ENCODE results near the gene ADIRF. TPM values are rescaled to one million over a fixed set of nuclear protein-coding genes. Genes with fewer than 3 reads are reported as not detected.

Gene ADIRF
- polyA plus RNA-seq, 1 donor from 2014 or later: not detected

GRCh38 chr10:86940677-86941076, 27.6 kb upstream of the ADIRF start:
- Histone ChIP-seq H3F3A (ENCODE audit: insufficient read depth, low read length, poor library complexity, severe bottlenecking) (no peaks in the 10 kb centered on the region), H3K27me3 (ENCODE audit: insufficient read depth, low read depth, low read length) (no peaks in the 10 kb centered on the region), H3K27ac (ENCODE audit: low read length) (no peak overlapping the region), H4K20me1 (ENCODE audit: insufficient read depth) (no peaks in the 10 kb centered on the region), H3K4me2 (ENCODE audit: low read length) (no peak overlapping the region), H3K36me3 (ENCODE audit: insufficient read depth, low read length) (no peaks in the 10 kb centered on the region), H3K4me3 (ENCODE audit: low read length) (no peak overlapping the region), H2AFZ (ENCODE audit: low read depth, low read length) (no peak overlapping the region), H3K9me2 (ENCODE audit: insufficient read depth, low read length) (no peaks in the 10 kb centered on the region), H3K9me3 (ENCODE audit: low read length) (no peaks in the 10 kb centered on the region), H3K79me2 (replicated peaks; ENCODE audit: insufficient read depth, low read length) (no peaks in the 10 kb centered on the region), H3K9ac (ENCODE audit: low read length) (no peak overlapping the region)
- TF ChIP-seq EP300 (conservative IDR thresholded peaks at IDR 0.05; ENCODE audit: poor library complexity, severe bottlenecking): no peak
- no peak for TF ChIP-seq POLR2AphosphoS5 (IDR thresholded peaks at IDR 0.05)
- no peak for TF ChIP-seq EZH2 (IDR thresholded peaks at IDR 0.05; ENCODE audit: borderline replicate concordance, insufficient read depth, low read length, poor library complexity, severe bottlenecking)
- TF ChIP-seq RAD21 (conservative IDR thresholded peaks at IDR 0.05): no peak
- no peak for TF ChIP-seq MXI1 (conservative IDR thresholded peaks at IDR 0.05; ENCODE audit: poor library complexity, severe bottlenecking)
- TF ChIP-seq SMC3 (conservative IDR thresholded peaks at IDR 0.05; ENCODE audit: poor library complexity): no peak
- TF ChIP-seq TAF1 (IDR thresholded peaks at IDR 0.05; ENCODE audit: low read depth): no peak
- TF ChIP-seq CTCF (IDR thresholded peaks at IDR 0.05; ENCODE audit: poor library complexity, severe bottlenecking): no peak
- no peak for TF ChIP-seq REST (IDR thresholded peaks at IDR 0.05; ENCODE audit: borderline replicate concordance)

DNA sequence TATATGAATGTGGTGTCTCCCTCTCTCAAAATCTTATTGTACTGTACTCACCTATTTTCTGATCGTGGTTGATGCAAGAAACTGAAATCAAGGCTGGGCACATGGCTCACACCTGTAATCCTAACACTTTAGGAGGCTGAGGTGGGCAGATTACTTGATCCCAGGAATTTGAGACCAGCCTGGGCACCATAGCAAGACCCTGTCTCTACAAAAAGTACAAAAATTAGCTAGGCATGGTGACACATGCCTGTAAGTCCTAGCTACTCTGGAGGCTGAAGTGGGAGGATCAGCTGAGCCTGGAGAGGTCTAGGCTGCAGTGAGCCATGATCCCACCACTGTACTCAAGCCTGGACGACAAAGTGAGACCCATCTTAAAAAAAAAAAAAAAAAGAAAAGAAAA, 26.9 kb upstream of the ADIRF start:
- no peak for TF ChIP-seq SMC3 (conservative IDR thresholded peaks at IDR 0.05; ENCODE audit: poor library complexity)
- TF ChIP-seq CTCF (IDR thresholded peaks at IDR 0.05; ENCODE audit: poor library complexity, severe bottlenecking): no peak
- TF ChIP-seq EZH2 (IDR thresholded peaks at IDR 0.05; ENCODE audit: borderline replicate concordance, insufficient read depth, low read length, poor library complexity, severe bottlenecking): no peak
- no peak for TF ChIP-seq EP300 (conservative IDR thresholded peaks at IDR 0.05; ENCODE audit: poor library complexity, severe bottlenecking)
- no peak for TF ChIP-seq RAD21 (conservative IDR thresholded peaks at IDR 0.05)
- no peak for TF ChIP-seq POLR2AphosphoS5 (IDR thresholded peaks at IDR 0.05)
- TF ChIP-seq MXI1 (conservative IDR thresholded peaks at IDR 0.05; ENCODE audit: poor library complexity, severe bottlenecking): no peak
- TF ChIP-seq TAF1 (IDR thresholded peaks at IDR 0.05; ENCODE audit: low read depth): no peak
- no peak for TF ChIP-seq REST (IDR thresholded peaks at IDR 0.05; ENCODE audit: borderline replicate concordance)
- Histone ChIP-seq H3F3A (ENCODE audit: insufficient read depth, low read length, poor library complexity, severe bottlenecking) (no peaks in the 10 kb centered on the region), H3K9ac (ENCODE audit: low read length) (no peak overlapping the region), H3K36me3 (ENCODE audit: insufficient read depth, low read length) (no peaks in the 10 kb centered on the region), H3K27ac (ENCODE audit: low read length) (no peak overlapping the region), H3K79me2 (replicated peaks; ENCODE audit: insufficient read depth, low read length) (no peaks in the 10 kb centered on the region), H2AFZ (ENCODE audit: low read depth, low read length) (no peak overlapping the region), H4K20me1 (ENCODE audit: insufficient read depth) (no peaks in the 10 kb centered on the region), H3K4me2 (ENCODE audit: low read length) (no peak overlapping the region), H3K9me3 (ENCODE audit: low read length) (no peaks in the 10 kb centered on the region), H3K27me3 (ENCODE audit: insufficient read depth, low read depth, low read length) (no peaks in the 10 kb centered on the region), H3K9me2 (ENCODE audit: insufficient read depth, low read length) (no peaks in the 10 kb centered on the region), H3K4me3 (ENCODE audit: low read length) (no peak overlapping the region)
